8988T (cell line): ENCODE measurements around the gene LILRB5.
"Not testable (repeated sequence)": the region's sequence is repeated elsewhere in the genome, so short reads cannot be mapped to it uniquely, and the experiment has no call there.

Source experiments
- DNase-seq: peaks from one replicate; pipeline ENCODE4 v3.0.0; 2011

LILRB5 gene

GRCh38 chr19:54209811-54210494 lies 47.1 kb downstream of the LILRB5 start:
- DNase-seq, result no peak

- DNase-seq, result no peak
Observed at GRCh38 chr19:54209058-54209810, 47.8 kb downstream of the LILRB5 start.

DNA sequence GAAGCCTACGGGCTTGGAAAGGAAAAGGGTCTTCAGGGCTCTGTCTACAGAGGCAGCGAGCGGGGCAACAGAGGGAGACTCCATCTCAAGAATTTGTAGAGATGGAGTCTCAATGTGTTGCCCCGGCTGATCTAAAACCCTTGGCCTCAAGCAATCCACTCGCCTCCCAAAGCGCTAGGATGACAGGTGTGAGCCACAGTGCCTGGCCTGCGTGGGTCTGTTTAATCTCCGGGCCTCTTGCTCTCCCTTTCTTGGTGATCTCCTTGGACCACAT lies 48.4 kb downstream of the LILRB5 start:
- no peak for DNase-seq

- DNase-seq, result no peak
Observed at GRCh38 chr19:54207983-54208783, 48.9 kb downstream of the LILRB5 start.

DNA sequence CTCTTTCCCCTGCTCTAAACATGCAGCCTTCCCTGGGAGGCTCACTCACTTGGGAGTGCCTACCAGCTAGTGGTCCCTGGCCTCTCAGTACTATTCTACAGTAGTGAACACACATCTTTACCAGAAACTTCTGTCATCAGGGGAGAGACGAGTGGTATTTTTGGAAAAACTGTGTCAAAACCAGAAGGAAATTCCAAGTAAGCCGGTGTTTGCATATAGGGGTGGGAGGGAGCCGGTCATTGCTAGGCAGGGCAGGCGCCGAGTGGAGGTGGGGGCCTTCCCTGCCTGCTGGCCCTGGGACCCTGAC lies 49.4 kb downstream of the LILRB5 start:
- no peak for DNase-seq

DNA sequence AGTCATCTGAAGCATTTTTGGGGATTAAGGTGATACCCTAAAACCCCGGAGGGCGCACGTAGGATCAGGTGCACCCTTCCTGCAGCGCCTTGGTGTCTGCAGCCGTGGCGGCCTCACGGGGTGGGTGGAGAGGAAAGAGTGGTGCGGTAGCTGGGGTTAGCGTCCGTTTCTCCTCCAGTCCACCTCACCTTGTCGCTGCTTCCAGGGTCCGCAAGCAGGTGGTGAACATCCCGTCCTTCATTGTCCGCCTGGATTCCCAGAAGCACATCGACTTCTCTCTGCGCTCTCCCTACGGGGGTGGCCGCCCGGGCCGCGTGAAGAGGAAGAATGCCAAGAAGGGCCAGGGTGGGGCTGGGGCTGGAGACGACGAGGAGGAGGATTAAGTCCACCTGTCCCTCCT lies 49.9 kb downstream of the LILRB5 start:
- DNase-seq, result not testable (repeated sequence)

- no peak for DNase-seq
Observed at GRCh38 chr19:54206831-54207177, 50.3 kb downstream of the LILRB5 start.

GRCh38 chr19:54206030-54206830 lies 50.8 kb downstream of the LILRB5 start:
- no peak for DNase-seq

GRCh38 chr19:54204767-54205468 lies 52.2 kb downstream of the LILRB5 start:
- no peak for DNase-seq

DNA sequence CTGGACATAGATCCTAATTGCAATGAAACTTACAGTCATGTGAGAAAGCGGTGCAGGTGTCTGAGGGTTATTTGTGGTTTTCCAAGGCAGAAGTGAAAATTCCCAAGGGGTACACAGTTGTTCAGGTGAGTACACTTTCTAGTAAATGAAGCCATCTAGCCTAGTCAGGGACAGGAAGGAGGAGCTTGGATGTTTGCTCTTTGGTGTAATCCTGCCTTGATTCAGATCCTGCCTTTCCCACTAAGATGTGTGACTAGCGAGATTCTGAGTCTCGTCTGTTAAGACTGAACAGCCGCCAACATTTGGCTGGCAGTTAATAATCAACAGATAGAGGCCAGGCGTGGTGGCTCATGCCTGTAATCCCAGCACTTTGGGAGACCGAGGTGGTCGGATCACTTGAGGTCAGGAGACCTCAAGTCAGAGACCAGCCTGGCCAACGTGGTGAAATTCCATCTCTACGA lies 53.9 kb downstream of the LILRB5 start:
- DNase-seq, result no peak

- DNase-seq, result no peak
Observed at GRCh38 chr19:54201980-54202379, 55.1 kb downstream of the LILRB5 start.

DNA sequence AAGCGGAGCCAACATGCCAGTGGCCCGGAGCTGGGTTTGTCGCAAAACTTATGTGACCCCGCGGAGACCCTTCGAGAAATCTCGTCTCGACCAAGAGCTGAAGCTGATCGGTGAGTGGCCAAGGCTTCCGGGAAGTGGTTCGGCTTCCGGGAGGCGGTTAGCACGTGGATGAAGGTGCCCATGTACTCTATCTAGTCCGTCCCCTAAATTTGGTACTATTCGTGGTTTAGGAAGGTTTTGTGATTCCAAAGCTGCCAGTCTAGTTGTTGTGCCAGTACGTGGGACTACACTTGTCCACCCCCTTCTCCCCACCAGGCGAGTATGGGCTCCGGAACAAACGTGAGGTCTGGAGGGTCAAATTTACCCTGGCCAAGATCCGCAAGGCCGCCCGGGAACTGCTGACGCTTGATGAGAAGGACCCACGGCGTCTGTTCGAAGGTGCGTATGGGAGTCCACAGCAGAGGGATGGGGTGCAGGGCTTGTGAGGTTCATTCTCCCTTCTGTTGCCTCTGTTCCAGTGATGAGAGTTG lies 55.8 kb downstream of the LILRB5 start:
- DNase-seq, result no peak
